ENCODE measurements around the gene PPP1R18. TPM values are rescaled to one million over a fixed set of nuclear protein-coding genes. Genes with fewer than 3 reads are reported as not detected.
A peak's percentile ranks its signal among the peaks of the same experiment; 100 is the strongest.

The PPP1R18 gene
- total RNA-seq, 4 donors from 2014 or later: 14.2 to 35.1 (median 15.2) TPM

DNA sequence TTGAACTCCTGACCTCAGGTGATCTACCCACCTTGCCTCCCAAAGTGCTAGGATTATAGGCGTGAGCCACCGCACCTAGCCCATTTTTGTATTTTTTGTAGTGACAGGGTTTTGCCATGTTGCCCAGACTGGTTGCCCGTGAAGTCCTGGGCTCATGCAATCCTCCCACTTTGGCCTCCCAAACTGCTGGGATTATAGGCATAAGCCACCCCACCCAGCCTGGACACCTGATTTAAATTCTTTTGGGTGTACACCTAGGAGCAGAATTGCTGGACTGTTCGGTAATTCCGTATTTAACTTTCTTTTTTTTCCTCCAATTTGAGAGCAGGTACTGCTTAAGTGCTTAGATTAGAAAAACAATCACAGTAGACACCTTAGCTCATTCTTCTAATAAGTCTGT lies 10.0 kb upstream of the PPP1R18 start:
- DNase-seq: no peak
- intact Hi-C loops (cut with DNase I): no loop called here
- H3K4me3 ChIP-seq (replicated peaks in 1 of 3): no peak overlapping the region
- peak overlapping the region; percentile 75 to 97 (median 82) for H3K27ac ChIP-seq
- no peaks in the 10 kb centered on the region for H3K27me3 ChIP-seq
- peaks cover 18 to 22% of the 10 kb centered on the region in 2 donors for H3K4me1 ChIP-seq
- WGBS, 2 donors: 69 to 81% methylated on average over 5 of the region's 5 CpGs
- no peaks in the 10 kb centered on the region for H3K9me3 ChIP-seq
- peaks cover 3 to 5% of the 10 kb centered on the region in 2 donors for H3K36me3 ChIP-seq
- TF ChIP-seq, protein P1, sequence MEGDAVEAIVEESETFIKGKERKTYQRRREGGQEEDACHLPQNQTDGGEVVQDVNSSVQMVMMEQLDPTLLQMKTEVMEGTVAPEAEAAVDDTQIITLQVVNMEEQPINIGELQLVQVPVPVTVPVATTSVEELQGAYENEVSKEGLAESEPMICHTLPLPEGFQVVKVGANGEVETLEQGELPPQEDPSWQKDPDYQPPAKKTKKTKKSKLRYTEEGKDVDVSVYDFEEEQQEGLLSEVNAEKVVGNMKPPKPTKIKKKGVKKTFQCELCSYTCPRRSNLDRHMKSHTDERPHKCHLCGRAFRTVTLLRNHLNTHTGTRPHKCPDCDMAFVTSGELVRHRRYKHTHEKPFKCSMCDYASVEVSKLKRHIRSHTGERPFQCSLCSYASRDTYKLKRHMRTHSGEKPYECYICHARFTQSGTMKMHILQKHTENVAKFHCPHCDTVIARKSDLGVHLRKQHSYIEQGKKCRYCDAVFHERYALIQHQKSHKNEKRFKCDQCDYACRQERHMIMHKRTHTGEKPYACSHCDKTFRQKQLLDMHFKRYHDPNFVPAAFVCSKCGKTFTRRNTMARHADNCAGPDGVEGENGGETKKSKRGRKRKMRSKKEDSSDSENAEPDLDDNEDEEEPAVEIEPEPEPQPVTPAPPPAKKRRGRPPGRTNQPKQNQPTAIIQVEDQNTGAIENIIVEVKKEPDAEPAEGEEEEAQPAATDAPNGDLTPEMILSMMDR (IDR thresholded peaks at IDR 0.05): no peak
- no peak for TF ChIP-seq POLR2A (IDR thresholded peaks at IDR 0.05)

DNA sequence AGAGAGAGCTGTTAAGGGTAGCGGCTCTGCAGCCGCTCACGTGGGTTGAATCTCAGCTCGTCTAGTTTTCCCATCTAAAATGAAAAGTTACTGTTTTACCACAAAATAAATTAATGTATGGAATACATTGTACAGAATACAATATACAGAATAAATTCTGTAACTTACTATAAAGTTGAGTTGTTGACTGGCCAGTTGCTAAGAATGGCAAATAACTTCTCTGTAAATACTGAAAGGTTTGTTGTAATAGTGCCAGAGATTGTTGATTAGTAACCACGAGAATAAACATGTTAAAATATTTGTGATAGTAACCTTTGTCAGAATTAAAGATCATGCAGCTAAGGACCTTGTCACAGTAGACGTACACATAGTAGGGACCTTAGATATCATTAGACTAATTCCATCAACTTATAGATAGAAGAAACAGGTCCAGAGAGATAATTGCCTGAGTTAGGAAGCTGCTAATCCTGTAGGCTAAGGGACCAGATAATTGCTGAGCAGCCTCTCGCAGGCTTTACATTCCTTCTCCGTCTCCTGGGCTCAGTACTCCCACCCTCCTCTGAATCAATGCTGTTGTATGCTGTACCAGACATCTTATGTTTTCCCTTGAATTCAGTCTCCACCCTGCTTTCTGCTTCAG lies 4.9 kb upstream of the PPP1R18 start:
- TF ChIP-seq POLR2A (IDR thresholded peaks at IDR 0.05): no peak
- TF ChIP-seq, protein P1 (IDR thresholded peaks at IDR 0.05): no peak
- no peak for DNase-seq
- intact Hi-C loops (cut with DNase I): no loop called here
- peak overlapping the region in 2 of 3 donors; percentile 35 to 53 for H3K4me3 ChIP-seq (replicated peaks in 1 of 3)
- no peaks in the 10 kb centered on the region for H3K27me3 ChIP-seq
- H3K36me3 ChIP-seq: no peaks in the 10 kb centered on the region
- WGBS, 2 donors: 25 to 28% methylated on average over 8 of the region's 8 CpGs
- no peaks in the 10 kb centered on the region for H3K9me3 ChIP-seq
- H3K27ac ChIP-seq: peak overlapping the region in 2 of 3 donors; percentile 49 to 80
- H3K4me1 ChIP-seq: peaks cover 39 to 52% of the 10 kb centered on the region in 2 donors

DNA sequence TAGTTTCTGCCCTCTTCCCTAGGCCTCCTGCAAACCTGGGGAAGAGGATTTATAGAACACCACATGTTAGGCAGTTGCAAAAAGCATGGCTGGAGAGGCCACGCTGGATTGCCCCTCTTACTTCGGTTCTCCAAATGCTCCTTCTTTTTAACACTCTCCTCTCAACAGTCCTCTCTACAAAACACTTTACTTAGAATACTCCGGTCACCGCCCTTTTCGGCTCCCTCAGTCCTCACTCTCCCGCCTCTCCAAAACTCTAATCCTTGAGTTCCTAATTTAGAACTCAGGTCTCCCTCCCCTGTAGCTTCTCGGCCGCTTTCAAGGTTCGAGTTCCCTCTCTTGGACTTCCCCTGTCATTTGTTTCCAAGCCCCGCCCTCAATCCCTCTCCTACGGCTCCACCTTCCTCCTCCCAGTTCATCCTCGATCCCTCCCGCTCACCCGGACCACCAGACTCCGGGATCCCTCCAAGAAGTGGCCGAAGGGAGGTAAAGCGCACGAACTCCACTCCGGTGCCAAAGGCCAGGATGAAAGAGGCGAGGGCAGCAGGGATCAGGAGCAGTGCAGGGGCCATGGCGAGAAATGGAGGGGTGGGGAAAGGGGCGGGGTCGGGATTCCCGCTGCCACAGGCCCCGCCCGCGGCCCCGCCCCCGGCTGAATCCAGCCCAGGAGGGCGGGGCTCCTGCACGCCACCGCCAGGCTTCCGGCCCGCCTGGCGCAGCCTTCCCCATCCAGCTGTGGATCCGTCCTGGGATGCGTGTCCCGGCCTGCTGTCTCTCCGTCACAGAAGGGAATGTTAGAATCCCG lies 4.2 kb upstream of the PPP1R18 start, which contains the start of gene NRM:
TSS of gene NRM (minus strand) at position 582 of the 805 bp plus-strand sequence. CDS start at position 572, 10 bp downstream.
- intact Hi-C loops (cut with DNase I): no loop called here
- Histone ChIP-seq H3K9me3 (no peaks in the 10 kb centered on the region), H3K36me3 (no peaks in the 10 kb centered on the region), H3K4me3 (replicated peaks in 1 of 3) (peak within 1 kb of the TSS; percentile 35 to 62 (median 53)), H3K27me3 (no peaks in the 10 kb centered on the region), H3K27ac (peak within 1 kb of the TSS; percentile 50 to 80 (median 60)), H3K4me1 (peaks cover 32 to 49% of the 10 kb centered on the region in 2 donors)
- DNase-seq: peak; percentile 81 to 84
- 2% methylated on average over 34 to 35 of the region's 40 CpGs for WGBS, 2 donors
- TF ChIP-seq POLR2A (IDR thresholded peaks at IDR 0.05): peak in 1 of 2 donors; percentile 61
- TF ChIP-seq, protein P1 (IDR thresholded peaks at IDR 0.05): no peak

DNA sequence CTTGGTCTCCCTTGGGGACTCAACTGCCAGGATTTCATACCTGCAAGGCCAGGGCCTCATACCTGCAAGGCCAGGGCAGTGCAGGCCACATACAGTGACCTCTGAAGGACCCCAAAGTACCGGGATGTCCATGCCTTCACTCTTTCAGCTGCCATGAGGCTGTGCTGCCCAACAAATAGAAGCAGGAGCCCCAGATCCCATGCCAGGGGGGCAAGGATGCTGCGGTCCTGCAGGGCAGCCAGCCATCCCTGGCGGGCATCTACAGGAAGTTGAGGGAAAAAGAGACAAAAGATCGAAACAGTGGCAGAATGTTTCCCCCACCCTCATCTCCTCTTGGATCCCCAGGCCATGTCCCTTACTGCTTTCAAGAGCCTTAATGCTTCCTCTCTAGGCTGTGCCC lies 3.5 kb upstream of the PPP1R18 start:
- Histone ChIP-seq H3K27ac (peak overlapping the region in 2 of 3 donors; percentile 60 to 80), H3K4me1 (peaks cover 29 to 47% of the 10 kb centered on the region in 2 donors), H3K27me3 (no peaks in the 10 kb centered on the region), H3K4me3 (replicated peaks in 1 of 3) (peak overlapping the region in 1 of 3 donors; percentile 53), H3K9me3 (no peaks in the 10 kb centered on the region), H3K36me3 (no peaks in the 10 kb centered on the region)
- DNase-seq: no peak
- TF ChIP-seq, protein P1 (IDR thresholded peaks at IDR 0.05): no peak
- TF ChIP-seq POLR2A (IDR thresholded peaks at IDR 0.05): no peak
- intact Hi-C loops (cut with DNase I): no loop called here
- WGBS, 2 donors: 44 to 46% methylated on average over 3 to 4 of the region's 4 CpGs

All from thyroid gland (tissue), 4 donors.